GM12878 (cell line): ENCODE data around the gene MFSD11. TPM values are rescaled to one million over a fixed set of nuclear protein-coding genes. Genes with fewer than 3 reads are reported as not detected.

Experiments
- ATAC-seq: fragments of 200-7000 bp; cut with Tn5 transposase; 3 replicates; pipeline ENCODE4 v1.9.1; 2020; ENCODE audit warnings: mild to moderate bottlenecking, moderate library complexity
- BruUV-seq: library from RNA; stranded (reverse); fragments of 400-500 nt; replicated peaks from 2 replicates; lab custom pipeline; 2021; lab: Mats Ljungman, UMichigan
- CTCF ChIA-PET: fragments of 300-600 bp; sonication (Branson Sonifier 250); formaldehyde crosslinking; extraction: SDS; loops from one replicate; lab custom pipeline; 2021; ENCODE audit warnings: inconsistent platforms; lab: Yijun Ruan, JAX
- POLR2A ChIA-PET: fragments of 350-600 bp; formaldehyde crosslinking; extraction: SDS; loops from one replicate; lab custom pipeline; 2021; ENCODE audit warnings: inconsistent platforms; lab: Charles Lee
- RAD21 ChIA-PET: fragments of 300-600 bp; sonication (Branson Sonifier 250); formaldehyde crosslinking; loops from one replicate; lab custom pipeline; 2023; ENCODE audit warnings: antibody characterized with exemption; ENCODE audit not compliant: unreplicated experiment; lab: Charles Lee
- SMC1A ChIA-PET: fragments of 300-600 bp; sonication (Branson Sonifier 250); formaldehyde crosslinking; loops from one replicate; lab custom pipeline; 2023; ENCODE audit not compliant: unreplicated experiment, uncharacterized antibody; lab: Charles Lee
- DNase-seq: peaks from one replicate; pipeline ENCODE4 v3.0.0-alpha.2; 2011; ENCODE audit warnings: low read depth, low spot score
- FAIRE-seq: peaks from 3 replicates; lab custom pipeline; 2011; peaks lifted over from hg19 to GRCh38; lab: Jason Lieb, UNC
- H2AFZ ChIP-seq: 2 replicates; pipeline ENCODE4 v1.6.0; 2011; ENCODE audit warnings: low read depth, low read length, control low read depth; ENCODE audit not compliant: control insufficient read depth
- H3K27ac ChIP-seq: 2 replicates; pipeline ENCODE4 v1.5.1; 2011; ENCODE audit warnings: control low read depth; ENCODE audit not compliant: control insufficient read depth, insufficient read depth
- H3K27me3 ChIP-seq, 2 experiments: replicated peaks in 1 of 2; 2 replicates each; pipeline versions ENCODE4 v1.6.0 to v1.6.1; 2011; ENCODE audit warnings: low read length in 1 of 2; ENCODE audit not compliant: control insufficient read depth in 2 of 2, insufficient read depth in 2 of 2
- H3K36me3 ChIP-seq, 2 experiments: 2 replicates each; pipeline ENCODE4 v1.5.1; 2011; ENCODE audit warnings: low read length in 1 of 2; ENCODE audit not compliant: control insufficient read depth in 2 of 2, insufficient read depth in 2 of 2
- H3K4me1 ChIP-seq: 2 replicates; pipeline ENCODE4 v1.6.1; 2011; ENCODE audit warnings: mild to moderate bottlenecking, low read length, moderate library complexity, mixed read lengths; ENCODE audit not compliant: control insufficient read depth, insufficient read depth
- H3K4me2 ChIP-seq: 2 replicates; pipeline ENCODE4 v1.6.0; 2011; ENCODE audit warnings: control low read depth; ENCODE audit not compliant: control insufficient read depth, insufficient read depth
- H3K4me3 ChIP-seq: fragments of 200-600 bp; sonication (generic); 2 replicates; pipeline ENCODE4 v1.5.1; 2016
- H3K79me2 ChIP-seq: 2 replicates; pipeline ENCODE4 v1.6.0; 2011; ENCODE audit warnings: low read length; ENCODE audit not compliant: control insufficient read depth, insufficient read depth
- H3K9ac ChIP-seq: 2 replicates; pipeline ENCODE4 v1.8.0; 2011; ENCODE audit warnings: low read length, control low read depth, mixed read lengths; ENCODE audit not compliant: control insufficient read depth, insufficient read depth
- H3K9me3 ChIP-seq: replicated peaks from 3 replicates; pipeline ENCODE4 v1.5.1; 2011; ENCODE audit warnings: mild to moderate bottlenecking, low read length; ENCODE audit not compliant: control insufficient read depth, insufficient read depth
- H4K20me1 ChIP-seq: 2 replicates; pipeline ENCODE4 v1.6.0; 2011; ENCODE audit not compliant: control insufficient read depth, insufficient read depth
- BCL11A ChIP-seq: IDR thresholded peaks from 2 replicates; pipeline ENCODE4 v1.6.1; 2011; ENCODE audit warnings: low read depth, low read length
- BMI1 ChIP-seq: fragments of 450-650 bp; IDR thresholded peaks from 2 replicates; pipeline ENCODE4 v1.6.1; 2016; ENCODE audit warnings: mild to moderate bottlenecking, moderate library complexity, borderline replicate concordance
- PAX8 ChIP-seq: fragments of 450-650 bp; IDR thresholded peaks from 2 replicates; pipeline ENCODE4 v1.6.1; 2017; ENCODE audit warnings: mild to moderate bottlenecking, moderate library complexity
- POU2F2 ChIP-seq: IDR thresholded peaks from 3 replicates; pipeline ENCODE4 v1.6.1; 2011; ENCODE audit warnings: low read depth, mild to moderate bottlenecking, low read length, borderline replicate concordance
- RCOR1 ChIP-seq: conservative IDR thresholded peaks from 2 replicates; pipeline ENCODE4 v1.6.1; 2012; ENCODE audit warnings: low read depth, low read length, improper control_type of control experiment
- SMAD1 ChIP-seq: fragments of 450-650 bp; IDR thresholded peaks from 2 replicates; pipeline ENCODE4 v1.6.1; 2018; ENCODE audit warnings: mild to moderate bottlenecking, low read depth; ENCODE audit not compliant: partially characterized antibody
- SP1 ChIP-seq: IDR thresholded peaks from one replicate; pipeline ENCODE4 v1.6.1; 2011; ENCODE audit warnings: low read depth, low read length
- ZNF274 ChIP-seq: IDR thresholded peaks from one replicate; pipeline ENCODE4 v1.8.0; 2011; ENCODE audit not compliant: insufficient read length, insufficient read depth
- WGBS: methylation state at CpG from one replicate; pipeline ENCODE4 v1.1.6; 2016; ENCODE audit warnings: low lambda C conversion rate; ENCODE audit not compliant: insufficient replicate concordance, insufficient coverage; ENCODE audit errors: missing lambda C conversion rate; 5-methylcytosine and 5-hydroxymethylcytosine counted together
- in situ Hi-C: fragments of 300-500 bp; cut with MboI; formaldehyde crosslinking; loops from 9 replicates; pipeline ENCODE4 v1.14.3; 2018; ENCODE audit warnings: mixed read lengths
- intact Hi-C: fragments of 100-400 bp; cut with micrococcal nuclease; formaldehyde crosslinking; loops from one replicate; pipeline ENCODE4 v1.14.2; 2022; ENCODE audit not compliant: unreplicated experiment
- polyA plus RNA-seq, 11 experiments: library from polyadenylated mRNA; depleted of rRNA in 4 of 11; unstranded in 6 of 11; stranded (reverse) in 5 of 11; fragments of >200 nt; fragmentation: Nextera tagmentation in 4 of 11; fragmentation: Illumina TruSeq in 1 of 11; extraction: Ambion mirVana in 4 of 11; extraction: Trizol in 1 of 11; gene quantifications; 1 replicate in 1 of 11; 2 replicates in 10 of 11; pipeline versions ENCODE4 v1.2.1 to v1.2.3, GENCODE V29; 2011 to 2016; ENCODE audit warnings: inconsistent platforms in 2 of 11, missing spikeins in 2 of 11, low read depth in 1 of 11
- total RNA-seq, 4 experiments: library from RNA; depleted of rRNA in 3 of 4; stranded (reverse); fragments of >200 nt in 3 of 4; fragmentation: Illumina TruSeq in 1 of 4; extraction: Trizol in 1 of 4; gene quantifications; 2 replicates each; pipeline versions ENCODE4 v1.2.1 to v1.2.3, GENCODE V29; 2013 to 2021
- TF ChIP-seq, protein P1 (sequence below): IDR thresholded peaks from 2 replicates; pipeline ENCODE4 v1.6.1; 2011; ENCODE audit warnings: borderline replicate concordance, low read depth, mild to moderate bottlenecking, moderate library complexity, low read length; ENCODE audit not compliant: insufficient read depth, poor library complexity, severe bottlenecking
- TF ChIP-seq, protein P2 (sequence below): fragments of 450-650 bp; IDR thresholded peaks from 2 replicates; pipeline ENCODE4 v1.6.1; 2016; ENCODE audit warnings: mild to moderate bottlenecking
- TF ChIP-seq, protein P3 (sequence below): fragments of 450-650 bp; conservative IDR thresholded peaks from 2 replicates; pipeline ENCODE4 v1.6.1; 2017; ENCODE audit warnings: mild to moderate bottlenecking, moderate library complexity

The MFSD11 gene
- total and polyA plus RNA-seq, 10 of the 15 experiments (the other 5 are each of a cell fraction or from before 2014, with no cell fraction given), result 11.0 to 19.4 (median 15.5) TPM

DNA sequence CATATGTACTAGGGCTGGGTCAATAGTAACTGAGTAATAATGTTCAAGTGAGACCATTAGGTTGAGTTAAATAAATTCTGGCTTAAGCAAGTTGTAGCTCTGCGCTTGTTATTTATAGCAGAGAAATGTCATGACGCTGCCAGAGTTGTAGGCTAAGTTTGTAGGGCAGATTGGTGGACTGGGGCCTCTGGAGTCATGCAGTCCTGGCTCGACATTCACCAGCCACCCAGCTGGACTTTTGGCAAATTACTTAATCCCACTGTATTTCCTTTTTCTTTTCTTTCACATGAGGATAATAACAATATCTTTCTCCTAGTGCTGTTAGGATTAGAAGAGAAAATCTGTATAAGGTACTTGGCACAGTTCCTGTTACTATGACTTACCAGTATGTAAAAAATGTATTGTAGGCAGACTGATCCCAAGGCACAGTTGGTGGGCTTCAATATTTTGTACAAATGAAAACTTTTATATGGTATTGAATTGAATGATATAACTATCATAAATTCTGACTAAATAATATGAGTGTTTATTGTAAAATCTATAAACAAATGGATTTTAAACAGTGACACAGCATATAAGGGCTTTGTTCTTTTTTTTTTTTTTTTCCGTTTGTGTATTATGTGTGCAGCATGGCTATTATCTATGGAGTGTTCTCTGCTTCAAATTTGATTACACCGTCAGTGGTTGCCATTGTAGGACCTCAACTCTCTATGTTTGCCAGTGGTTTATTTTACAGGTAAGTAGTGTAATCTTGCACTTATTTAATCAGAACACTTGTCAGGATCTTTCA, 2.6 kb downstream of the MFSD11 start:
- CTCF ChIA-PET, result interaction anchor here (1.3 to 1.4 kb wide), 2 partner anchors 13 to 348 kb away, joined by 3 read pairs; no protein-coding TSS in a partner anchor
- WGBS, result 90% methylated on average over 4 of the region's 5 CpGs
- Histone ChIP-seq H3K27ac (no peak overlapping the region), H3K4me1 (no peaks in the 10 kb centered on the region; the same call in 1 of the 2 replicates), H3K9ac (no peak overlapping the region), H4K20me1 (no peaks in the 10 kb centered on the region), H3K27me3 (no peaks in the 10 kb centered on the region), H3K4me2 (no peak overlapping the region), H3K79me2 (peaks cover 33% of the 10 kb centered on the region), H3K36me3 (peaks cover 0 to 3% of the 10 kb centered on the region in 2 experiments; a peak in 2 of 4 replicates), H3K4me3 (no peak overlapping the region), H2AFZ (no peak overlapping the region), H3K9me3 (no peaks in the 10 kb centered on the region; the same call in 2 of the 3 replicates)
- FAIRE-seq (no peak), ATAC-seq (no peak), DNase-seq (no peak)
- in situ Hi-C loops, result no loop called here
- intact Hi-C loops, result no loop called here
- POLR2A ChIA-PET, result interaction anchor here (6.4 kb wide), 1 partner anchor 14 kb away, joined by 60 read pairs; the partner anchor contains the start of genes JMJD6 and METTL23
- TF ChIP-seq ZNF274 (no peak), PAX8 (no peak), SMAD1 (no peak), POU2F2 (no peak), BCL11A (no peak), BMI1 (no peak), RCOR1 (no peak), SP1 (no peak)
- TF ChIP-seq, protein P1, sequence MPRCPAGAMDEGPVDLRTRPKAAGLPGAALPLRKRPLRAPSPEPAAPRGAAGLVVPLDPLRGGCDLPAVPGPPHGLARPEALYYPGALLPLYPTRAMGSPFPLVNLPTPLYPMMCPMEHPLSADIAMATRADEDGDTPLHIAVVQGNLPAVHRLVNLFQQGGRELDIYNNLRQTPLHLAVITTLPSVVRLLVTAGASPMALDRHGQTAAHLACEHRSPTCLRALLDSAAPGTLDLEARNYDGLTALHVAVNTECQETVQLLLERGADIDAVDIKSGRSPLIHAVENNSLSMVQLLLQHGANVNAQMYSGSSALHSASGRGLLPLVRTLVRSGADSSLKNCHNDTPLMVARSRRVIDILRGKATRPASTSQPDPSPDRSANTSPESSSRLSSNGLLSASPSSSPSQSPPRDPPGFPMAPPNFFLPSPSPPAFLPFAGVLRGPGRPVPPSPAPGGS, result no peak
- TF ChIP-seq, protein P2, sequence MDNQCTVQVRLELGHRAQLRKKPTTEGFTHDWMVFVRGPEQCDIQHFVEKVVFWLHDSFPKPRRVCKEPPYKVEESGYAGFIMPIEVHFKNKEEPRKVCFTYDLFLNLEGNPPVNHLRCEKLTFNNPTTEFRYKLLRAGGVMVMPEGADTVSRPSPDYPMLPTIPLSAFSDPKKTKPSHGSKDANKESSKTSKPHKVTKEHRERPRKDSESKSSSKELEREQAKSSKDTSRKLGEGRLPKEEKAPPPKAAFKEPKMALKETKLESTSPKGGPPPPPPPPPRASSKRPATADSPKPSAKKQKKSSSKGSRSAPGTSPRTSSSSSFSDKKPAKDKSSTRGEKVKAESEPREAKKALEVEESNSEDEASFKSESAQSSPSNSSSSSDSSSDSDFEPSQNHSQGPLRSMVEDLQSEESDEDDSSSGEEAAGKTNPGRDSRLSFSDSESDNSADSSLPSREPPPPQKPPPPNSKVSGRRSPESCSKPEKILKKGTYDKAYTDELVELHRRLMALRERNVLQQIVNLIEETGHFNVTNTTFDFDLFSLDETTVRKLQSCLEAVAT, result no peak
- TF ChIP-seq, protein P3, sequence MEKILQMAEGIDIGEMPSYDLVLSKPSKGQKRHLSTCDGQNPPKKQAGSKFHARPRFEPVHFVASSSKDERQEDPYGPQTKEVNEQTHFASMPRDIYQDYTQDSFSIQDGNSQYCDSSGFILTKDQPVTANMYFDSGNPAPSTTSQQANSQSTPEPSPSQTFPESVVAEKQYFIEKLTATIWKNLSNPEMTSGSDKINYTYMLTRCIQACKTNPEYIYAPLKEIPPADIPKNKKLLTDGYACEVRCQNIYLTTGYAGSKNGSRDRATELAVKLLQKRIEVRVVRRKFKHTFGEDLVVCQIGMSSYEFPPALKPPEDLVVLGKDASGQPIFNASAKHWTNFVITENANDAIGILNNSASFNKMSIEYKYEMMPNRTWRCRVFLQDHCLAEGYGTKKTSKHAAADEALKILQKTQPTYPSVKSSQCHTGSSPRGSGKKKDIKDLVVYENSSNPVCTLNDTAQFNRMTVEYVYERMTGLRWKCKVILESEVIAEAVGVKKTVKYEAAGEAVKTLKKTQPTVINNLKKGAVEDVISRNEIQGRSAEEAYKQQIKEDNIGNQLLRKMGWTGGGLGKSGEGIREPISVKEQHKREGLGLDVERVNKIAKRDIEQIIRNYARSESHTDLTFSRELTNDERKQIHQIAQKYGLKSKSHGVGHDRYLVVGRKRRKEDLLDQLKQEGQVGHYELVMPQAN, result no peak
- BruUV-seq, result no TSS peak
- SMC1A ChIA-PET, result no interaction called here
- RAD21 ChIA-PET, result no interaction called here
